HG02970 (cell line): ENCODE data around the gene CIART.
"Not testable (repeated sequence)": the region's sequence is repeated elsewhere in the genome, so short reads cannot be mapped to it uniquely, and the experiment has no call there.

Experiments
- ATAC-seq: cut with Tn5 transposase; IDR thresholded peaks from one replicate; pipeline ENCODE4 v1.9.1; 2021; ENCODE audit warnings: mild to moderate bottlenecking, moderate library complexity, moderate number of reproducible peaks; ENCODE audit not compliant: unreplicated experiment, low FRiP score

CIART gene, protein sequence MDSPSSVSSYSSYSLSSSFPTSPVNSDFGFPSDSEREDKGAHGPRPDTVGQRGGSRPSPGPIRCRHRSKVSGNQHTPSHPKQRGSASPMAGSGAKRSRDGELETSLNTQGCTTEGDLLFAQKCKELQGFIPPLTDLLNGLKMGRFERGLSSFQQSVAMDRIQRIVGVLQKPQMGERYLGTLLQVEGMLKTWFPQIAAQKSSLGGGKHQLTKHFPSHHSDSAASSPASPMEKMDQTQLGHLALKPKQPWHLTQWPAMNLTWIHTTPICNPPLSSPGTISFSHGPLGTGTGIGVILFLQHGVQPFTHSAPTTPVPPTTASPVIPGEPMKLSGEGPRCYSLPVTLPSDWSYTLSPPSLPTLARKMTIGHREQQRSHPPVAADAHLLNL

DNA sequence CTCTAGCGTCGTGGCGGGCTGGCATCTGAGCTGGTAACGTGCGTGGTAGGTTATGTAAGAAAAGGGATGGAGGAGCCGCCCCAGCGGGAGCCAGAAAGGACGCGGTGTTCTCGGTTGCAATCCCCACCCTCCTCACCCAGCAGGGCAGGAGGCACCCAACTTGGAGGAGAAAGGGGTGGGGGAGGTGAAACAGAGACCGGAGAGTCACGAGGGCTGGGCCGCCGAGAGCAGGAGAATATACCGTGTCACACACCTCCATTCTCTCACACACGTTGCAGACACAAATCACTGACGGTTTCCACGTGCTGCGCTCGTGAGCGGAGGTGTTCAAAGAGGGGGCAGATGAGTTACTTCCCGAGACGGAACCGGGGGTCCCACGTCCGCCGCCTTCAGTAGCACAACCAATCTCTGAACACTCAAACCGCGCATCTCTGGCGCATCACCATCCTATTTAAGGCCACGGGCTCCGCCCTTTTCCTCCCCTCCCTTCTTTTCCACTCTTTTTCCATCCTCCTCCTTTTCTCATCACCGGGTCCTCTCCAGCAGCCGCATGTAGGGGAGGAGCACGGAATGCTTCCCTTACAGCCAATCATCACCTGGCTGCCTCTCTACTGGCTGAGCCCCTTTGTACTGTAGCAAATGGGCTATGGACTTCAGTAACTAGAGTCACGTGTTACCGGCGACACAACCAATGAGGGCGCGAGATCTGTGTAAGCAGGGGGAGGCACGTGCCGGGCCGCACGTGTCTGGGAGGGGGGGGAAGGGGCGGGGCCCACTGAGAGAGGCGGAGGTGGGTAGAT, at the start of gene CIART:
TSS of gene CIART (plus strand) at position 797 of the 800 bp plus-strand sequence. CDS start 714 bp downstream, outside the sequence.
- no peak for ATAC-seq

DNA sequence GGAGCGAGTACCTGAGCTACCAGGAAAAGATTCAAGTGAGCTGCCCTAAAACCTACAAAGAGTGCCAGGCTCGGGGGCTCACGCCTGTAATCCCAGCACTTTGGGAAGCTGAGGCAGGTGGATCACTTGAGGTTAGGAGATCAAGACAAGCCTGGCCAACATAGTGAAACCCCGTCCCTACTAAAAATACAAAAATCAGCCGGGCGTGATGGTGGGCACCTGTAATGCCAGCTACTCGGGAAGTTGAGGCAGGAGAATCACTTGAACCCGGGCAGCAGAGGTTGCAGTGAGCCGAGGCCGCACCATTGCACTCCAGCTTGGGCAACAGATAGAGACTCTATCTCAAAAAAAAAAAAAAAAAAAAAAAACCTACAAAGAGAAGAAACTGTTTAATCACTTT, 49.4 kb upstream of the CIART start:
- ATAC-seq: not testable (repeated sequence)

DNA sequence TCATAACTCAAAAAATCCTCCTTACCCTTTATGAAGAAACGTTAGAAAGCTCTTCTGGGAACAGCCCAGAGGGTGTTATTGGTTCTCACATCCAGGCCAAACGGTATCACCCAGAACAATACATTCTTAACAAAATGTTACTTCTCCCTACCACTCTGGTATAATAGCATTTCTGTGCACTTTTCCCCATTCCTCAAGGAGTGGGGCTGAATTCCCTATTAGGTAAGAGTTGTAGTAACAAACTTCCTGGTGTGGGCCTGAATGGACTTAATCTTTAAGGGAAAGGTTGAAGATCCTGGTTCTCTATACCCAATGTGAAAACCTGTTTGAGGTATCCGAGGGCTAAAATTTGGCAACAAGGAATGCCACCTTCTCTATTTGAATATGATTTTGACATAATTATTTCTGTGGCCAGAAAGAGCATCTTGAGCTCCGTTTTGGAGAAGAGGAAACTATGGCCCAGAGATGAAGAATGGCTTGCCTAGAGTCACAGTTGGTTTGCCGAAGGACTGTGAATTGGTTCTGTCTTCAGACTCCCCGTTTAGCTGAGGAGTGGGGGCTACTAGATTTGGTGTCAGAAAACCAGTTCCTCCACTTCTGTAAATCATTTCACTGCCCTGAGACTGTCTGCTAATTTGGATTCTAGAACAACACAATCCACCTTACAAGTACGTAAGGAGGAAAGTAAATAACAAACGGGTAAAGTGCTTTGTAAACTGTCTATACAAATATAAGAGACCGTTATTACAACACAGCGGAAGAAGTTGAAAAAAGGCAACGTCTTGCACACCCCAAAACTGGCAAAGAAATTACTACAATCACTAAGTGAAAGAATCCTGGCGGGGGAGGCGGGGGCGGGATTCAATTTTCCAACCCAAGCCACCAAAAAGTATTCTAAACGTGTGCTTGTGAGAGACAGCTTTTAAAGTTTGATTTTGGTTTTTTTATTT, 48.7 kb upstream of the CIART start:
- no peak for ATAC-seq

DNA sequence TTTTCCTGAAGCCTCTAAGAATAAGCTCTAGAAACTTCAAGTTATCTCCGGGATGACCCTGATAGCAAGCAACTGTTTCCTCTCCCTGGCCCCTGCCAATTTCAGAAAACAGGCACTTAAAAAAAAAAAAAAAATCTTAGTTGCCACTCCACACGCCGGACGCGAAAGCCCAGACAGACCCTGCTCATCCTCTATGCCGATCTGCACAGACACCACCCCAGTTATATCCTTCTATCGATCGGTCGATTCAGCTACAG, 48.1 kb upstream of the CIART start:
- no peak for ATAC-seq

DNA sequence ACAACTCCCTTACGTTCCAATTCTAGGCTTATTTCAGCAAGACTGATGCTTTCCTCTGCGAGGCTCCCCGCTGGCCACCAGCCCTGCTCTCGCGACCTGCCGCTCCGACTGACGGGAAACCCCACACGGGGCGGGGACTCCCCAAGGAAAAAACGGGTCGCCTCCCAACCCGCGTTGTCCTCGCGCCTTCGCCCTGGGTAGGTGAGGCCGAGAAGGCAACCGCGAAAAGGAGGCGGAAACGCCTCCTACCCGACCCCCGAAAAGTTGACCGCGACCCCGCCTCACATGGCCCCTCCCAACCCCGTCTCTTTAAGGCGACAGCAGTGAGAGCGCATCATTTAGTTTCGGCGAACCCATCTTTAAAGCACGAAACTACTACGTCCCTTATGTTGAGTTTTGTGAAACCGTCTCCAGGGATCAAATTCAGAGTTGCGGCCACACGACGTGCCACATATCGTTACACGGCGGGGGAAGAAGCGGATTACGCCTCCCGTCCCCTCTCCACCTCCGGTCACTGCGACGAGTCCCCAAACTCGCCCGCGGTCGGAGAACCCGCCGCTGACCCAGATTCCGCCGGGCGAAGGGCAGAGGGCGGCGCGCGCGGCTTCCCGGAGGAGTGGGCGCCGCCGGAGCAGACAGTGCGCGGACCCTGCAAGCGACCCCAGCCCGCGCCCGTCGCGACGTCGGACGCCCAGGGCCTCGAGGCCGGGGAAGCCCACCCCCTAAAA, 47.6 kb upstream of the CIART start:
- peak; percentile 52 for ATAC-seq

DNA sequence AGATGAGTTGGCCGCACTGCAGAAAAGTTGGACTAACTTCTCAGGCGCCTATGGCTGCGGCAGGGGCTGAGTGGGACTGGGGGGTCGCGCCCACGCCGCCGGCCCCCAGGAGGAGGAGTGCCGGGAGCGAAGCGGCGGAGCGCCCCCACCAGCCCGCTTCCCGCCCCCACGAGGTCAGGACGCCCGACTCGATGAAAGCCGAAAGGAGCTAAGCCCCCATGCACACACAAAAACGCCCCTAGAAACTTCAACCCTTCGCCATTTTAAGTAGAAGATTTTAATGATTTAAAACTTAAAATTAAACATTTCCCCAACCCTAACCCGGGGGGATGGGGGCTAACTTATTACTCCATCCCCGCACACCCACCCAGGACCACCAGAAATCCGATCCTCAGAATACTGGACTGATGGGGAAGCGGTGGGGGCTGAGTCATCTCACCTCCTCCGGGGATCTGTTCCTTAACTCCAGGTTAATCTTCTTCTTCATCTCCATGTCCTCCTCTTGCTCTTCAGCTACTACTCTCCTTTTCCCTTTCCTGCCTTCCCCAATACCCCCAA, 47.0 kb upstream of the CIART start:
- ATAC-seq: no peak

DNA sequence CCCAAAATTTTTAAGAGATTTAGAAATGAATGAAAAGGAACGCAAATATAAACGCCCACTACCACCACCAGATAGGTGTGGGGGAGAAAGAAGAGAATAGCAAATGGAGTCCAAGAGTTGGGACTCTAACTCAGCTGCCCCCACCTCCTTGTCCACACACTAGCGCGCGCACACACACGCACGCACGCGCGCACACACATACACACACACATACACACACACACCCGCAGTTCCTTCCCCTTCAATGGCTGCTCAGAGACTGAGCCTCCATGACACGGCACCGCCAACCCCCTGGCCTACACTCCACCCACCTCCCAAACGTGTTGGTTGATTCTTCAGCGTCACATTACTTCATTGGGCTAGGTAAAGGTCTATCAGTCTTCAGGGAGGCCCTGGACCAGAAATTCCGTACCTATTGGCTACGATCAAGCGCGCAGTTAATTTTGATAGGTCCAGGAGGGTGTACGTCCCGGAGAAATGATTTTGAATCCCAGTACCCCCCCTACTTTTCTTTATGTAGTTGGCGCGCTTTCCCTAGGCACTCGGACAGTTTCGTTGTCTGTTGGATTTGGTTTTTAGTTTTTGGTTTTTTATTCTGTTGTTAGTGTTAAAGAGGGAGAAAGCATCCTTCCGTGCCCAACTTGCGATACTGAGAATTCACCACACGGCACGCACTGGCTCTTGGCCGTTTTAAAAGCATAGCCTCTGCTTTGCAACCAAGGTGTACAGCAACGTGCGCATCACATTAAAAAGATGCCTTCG, 46.3 kb upstream of the CIART start, which contains the start of gene ANP32E:
TSS of gene ANP32E (minus strand) at position 261 of the 762 bp plus-strand sequence. CDS start 326 bp downstream, outside the sequence.
- peak; percentile 78 for ATAC-seq

DNA sequence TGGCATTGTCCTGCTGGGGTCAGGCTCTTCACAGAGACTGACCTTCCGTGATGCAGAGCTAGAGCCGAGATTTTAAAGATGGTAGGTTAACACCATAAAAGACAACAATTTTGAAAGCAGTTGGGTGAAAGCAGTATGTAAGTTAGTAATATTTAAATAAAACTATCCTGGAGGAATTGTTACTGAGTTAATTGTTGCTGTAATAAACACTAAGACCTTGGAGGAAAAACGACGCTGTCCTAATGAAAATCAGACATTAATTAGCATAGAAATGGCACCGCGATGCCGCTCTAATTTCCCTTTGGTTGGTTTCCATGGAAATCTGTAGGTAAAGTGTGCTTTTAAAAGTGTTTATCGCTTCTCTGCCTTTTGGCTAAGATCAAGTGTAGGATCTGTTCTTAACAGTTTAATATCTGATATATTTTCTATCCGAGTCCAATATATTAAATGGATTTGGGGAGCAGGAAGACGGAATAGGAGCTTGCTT, 45.7 kb upstream of the CIART start:
- ATAC-seq: no peak

DNA sequence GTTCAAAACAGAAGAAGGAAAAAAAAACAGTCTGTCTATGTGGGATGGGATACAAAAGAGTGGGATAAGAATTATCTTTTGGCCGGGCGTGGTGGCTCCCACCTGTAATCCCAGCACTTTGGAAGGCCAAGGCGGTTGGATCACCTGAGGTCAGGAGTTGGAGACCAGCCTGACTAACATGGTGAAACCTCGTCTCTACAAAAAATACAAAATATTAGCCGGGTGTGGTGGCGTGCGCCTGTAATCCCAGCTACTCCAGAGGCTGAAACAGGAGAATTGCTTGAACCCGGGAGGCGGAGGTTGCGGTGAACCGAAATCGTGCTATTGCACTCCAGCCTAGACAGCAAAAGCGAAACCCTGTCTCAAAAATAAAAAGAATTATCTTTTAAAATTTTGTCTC, 45.2 kb upstream of the CIART start:
- ATAC-seq: not testable (repeated sequence)

DNA sequence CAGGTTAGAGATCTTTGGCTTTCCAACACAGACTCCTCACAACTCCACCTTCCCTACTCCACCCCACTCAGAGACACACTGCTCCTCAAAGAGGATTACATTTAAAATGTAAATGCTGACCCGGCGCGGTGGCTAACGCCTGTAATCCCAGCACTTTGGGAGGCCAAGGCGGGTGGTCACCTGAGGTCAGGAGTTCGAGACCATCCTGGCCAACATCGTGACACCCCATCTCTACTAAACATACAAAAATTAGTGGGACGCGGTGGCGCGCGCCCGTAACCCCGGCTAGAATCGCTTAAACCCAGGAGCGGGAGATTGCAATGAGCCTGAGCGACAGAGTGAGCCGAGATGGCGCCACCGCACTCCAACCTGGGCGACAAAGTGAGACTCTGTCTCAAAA, 44.6 kb upstream of the CIART start:
- no peak for ATAC-seq

DNA sequence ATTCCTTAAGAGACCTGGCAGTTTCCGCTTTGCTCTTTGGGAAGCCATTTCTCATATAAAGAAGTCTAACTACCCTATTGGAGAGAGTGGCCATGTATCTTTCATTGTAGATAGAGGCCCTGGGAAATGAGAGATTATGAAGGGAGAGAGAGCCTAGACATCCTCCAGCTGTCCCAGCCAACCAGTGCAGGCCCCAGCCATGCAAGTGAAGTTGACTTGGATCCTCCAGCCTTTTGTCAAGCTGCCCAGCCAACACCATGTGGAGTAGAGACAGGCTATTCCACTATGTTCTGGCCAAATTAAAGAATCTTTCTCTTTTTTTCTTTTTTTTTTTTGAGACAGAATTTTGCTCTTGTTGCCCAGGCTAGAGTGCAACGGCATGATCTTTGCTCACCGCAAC, 39.4 kb upstream of the CIART start:
- ATAC-seq: no peak

DNA sequence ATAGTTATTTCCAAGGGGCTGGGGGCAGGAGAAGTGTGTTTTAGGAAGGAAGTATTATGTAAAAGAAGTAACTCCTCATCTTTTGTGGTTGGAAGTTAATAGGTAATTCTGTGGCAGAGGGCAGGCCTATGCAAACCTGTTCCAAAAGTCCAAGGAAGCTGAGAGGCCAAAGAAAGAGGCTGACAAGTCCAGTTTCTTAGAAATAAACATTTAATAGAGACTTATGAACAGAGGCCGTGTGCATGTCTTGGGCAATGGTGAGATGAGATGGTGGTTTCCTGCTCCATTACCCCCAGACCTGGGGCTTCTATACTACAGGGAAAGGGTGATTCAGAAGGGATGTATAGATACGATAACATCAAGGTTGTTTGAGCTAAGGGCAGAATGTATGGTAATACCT, 32.4 kb upstream of the CIART start:
- no peak for ATAC-seq

DNA sequence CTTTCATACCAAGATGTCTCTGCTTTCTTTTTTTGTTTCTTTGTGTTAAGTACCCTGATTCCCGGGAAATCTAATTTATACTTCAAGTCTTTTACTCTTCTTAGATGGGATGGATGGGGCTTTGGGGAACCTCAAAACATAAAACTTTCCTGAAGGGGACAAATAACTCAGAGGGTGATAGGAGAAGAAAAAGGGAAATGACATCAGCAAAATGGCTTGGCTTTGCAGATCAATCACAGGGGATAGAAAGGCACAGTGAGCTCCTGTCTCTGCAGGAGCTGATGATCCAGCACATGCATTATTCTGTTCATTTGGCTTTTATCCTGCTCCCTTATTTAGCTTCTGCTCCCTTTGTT, 26.2 kb upstream of the CIART start:
- ATAC-seq: no peak

DNA sequence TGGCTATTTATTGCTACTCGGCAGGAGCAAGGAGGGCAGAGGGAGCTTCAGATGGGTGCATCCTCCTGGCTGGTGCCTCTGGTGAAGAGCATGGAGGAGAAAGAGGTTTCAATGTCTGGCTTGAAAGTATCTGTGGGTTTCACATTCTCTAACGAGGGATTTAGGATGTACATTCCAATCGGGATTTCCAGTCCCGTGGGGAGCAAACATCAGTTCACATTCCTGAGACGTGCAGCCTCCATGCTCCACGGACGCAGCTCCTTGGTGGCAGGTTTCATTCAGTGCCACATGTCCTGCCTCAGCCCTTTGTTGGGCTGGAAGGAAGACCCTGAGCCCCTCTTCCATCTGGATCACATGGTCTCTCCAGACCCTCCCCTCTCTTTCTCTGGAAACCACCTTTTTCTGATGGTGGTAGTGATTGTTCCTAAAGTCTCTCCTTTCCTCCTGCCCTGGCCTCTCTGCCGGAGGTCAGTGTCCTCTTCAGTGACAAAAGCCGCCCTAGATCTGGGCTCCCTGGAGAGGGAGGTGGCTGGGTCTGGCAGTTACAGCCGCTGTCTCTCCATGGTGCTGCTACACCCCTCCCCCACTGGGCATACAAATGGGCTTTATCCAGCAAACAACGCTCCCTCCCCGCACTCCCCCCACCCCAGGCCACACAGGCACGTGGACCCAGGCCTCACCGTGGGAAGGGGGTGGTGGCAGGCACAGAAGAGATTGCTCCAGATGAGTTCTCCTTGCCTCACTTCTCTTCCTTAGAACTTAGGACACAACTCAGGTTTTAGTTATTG, 25.6 kb upstream of the CIART start:
- ATAC-seq: no peak

DNA sequence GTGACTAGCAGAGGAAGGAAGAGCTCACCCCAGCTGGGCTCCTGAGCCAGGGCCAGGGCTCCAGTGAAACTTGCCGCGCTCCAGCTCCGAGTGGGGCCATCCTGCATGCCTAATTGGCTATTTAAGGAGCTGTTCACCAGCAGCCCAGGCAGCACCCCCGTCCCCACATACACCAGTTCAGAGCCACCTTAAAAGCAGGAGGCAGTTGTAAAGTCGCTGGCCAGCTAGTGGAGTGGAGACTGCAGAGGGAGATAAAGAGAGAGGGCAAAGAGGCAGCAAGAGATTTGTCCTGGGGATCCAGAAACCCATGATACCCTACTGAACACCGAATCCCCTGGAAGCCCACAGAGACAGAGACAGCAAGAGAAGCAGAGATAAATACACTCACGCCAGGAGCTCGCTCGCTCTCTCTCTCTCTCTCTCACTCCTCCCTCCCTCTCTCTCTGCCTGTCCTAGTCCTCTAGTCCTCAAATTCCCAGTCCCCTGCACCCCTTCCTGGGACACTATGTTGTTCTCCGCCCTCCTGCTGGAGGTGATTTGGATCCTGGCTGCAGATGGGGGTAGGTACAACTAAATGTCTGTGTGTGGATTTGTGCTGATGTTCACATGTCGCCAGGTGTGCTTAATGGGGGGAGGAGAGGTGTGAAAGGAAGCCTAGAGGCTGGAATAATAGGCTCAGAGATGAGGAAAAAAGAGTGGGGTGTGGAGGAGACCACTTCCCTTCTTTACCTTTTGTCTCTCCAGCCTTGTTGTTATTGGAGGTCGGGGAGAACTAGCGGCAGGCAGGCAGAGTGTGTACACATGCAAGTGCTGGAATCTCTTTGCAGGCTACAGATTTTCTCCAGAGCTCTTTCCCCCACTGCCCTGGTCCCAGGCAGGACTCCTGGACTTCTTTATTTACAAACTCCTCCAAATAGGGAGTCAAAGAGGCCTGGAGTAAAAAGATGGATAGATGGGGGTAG, 24.4 kb upstream of the CIART start, which contains the start of gene CA14:
TSS of gene CA14 (plus strand) at position 151 of the 962 bp plus-strand sequence. CDS start at position 506, 355 bp downstream.
- ATAC-seq: no peak

DNA sequence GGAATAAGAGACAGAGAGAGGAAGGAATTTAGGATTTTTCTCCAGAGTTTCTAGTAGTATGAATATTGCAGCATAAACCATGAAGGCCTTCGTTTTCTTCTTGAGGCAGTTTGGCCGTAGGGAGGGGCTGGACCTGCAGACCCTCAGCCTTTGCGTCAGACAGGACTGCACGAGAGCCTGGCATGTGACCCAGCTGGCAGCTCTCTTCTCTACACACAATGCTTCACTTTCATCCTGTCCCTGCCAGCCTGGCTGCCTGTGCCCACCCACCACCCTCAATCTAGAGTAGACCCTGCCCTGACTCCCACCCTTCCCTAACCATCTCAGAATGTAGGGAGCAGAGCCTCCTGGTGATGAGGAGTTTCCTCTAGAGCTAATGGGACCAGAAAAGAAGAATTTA, 23.1 kb upstream of the CIART start:
- ATAC-seq: no peak
